A673 (cell line): ENCODE results near the gene GPR39. TPM values are rescaled to one million over a fixed set of nuclear protein-coding genes. Genes with fewer than 3 reads are reported as not detected.

Source experiments
- BruUV-seq: library from RNA; stranded (reverse); fragments of 400-500 nt; replicated peaks from 2 replicates; lab custom pipeline; 2021; lab: Mats Ljungman, UMichigan
- CTCF ChIA-PET: fragments of 300-600 bp; sonication (Branson Sonifier 250); formaldehyde crosslinking; loops from one replicate; lab custom pipeline; 2022; ENCODE audit warnings: antibody characterized with exemption; lab: Charles Lee
- POLR2A ChIA-PET: fragments of 300-600 bp; sonication (Branson Sonifier 250); formaldehyde crosslinking; loops from one replicate; lab custom pipeline; 2022; ENCODE audit warnings: antibody characterized with exemption; ENCODE audit not compliant: low non-redundant PET; lab: Charles Lee
- DNase-seq: peaks from one replicate; pipeline ENCODE4 v3.0.0-alpha.2; 2015; ENCODE audit warnings: low spot score
- H3K27ac ChIP-seq: fragments of 200-600 bp; sonication (generic); 2 replicates; pipeline ENCODE4 v1.5.1; 2016; ENCODE audit warnings: mixed run types, low read depth, mild to moderate bottlenecking, mixed read lengths, antibody characterized with exemption, low read length; ENCODE audit not compliant: poor library complexity, severe bottlenecking
- H3K27me3 ChIP-seq: fragments of 200-600 bp; sonication (generic); replicated peaks from 2 replicates; pipeline ENCODE4 v1.6.1; 2017; ENCODE audit warnings: mixed run types, low read depth, mild to moderate bottlenecking, mixed read lengths, antibody characterized with exemption, low read length; ENCODE audit not compliant: insufficient read depth, poor library complexity
- H3K36me3 ChIP-seq: fragments of 200-600 bp; sonication (generic); 2 replicates; pipeline ENCODE4 v1.6.1; 2016; ENCODE audit warnings: mixed run types, mild to moderate bottlenecking, mixed read lengths, antibody characterized with exemption, low read length; ENCODE audit not compliant: insufficient read depth, poor library complexity, severe bottlenecking
- H3K4me1 ChIP-seq: fragments of 200-600 bp; sonication (generic); 2 replicates; pipeline ENCODE4 v1.6.1; 2017; ENCODE audit warnings: mixed run types, mild to moderate bottlenecking, mixed read lengths, antibody characterized with exemption, low read length; ENCODE audit not compliant: insufficient read depth, poor library complexity, severe bottlenecking
- H3K4me3 ChIP-seq: fragments of 200-600 bp; sonication (generic); 2 replicates; pipeline ENCODE4 v1.5.1; 2016; ENCODE audit warnings: low read depth, mixed run types, mild to moderate bottlenecking, mixed read lengths, low read length; ENCODE audit not compliant: poor library complexity, severe bottlenecking
- H3K9me3 ChIP-seq: fragments of 200-600 bp; sonication (generic); 2 replicates; pipeline ENCODE4 v1.6.1; 2016; ENCODE audit warnings: mixed run types, low read depth, mild to moderate bottlenecking, mixed read lengths, antibody characterized with exemption, low read length; ENCODE audit not compliant: poor library complexity, severe bottlenecking
- EZH2 ChIP-seq: fragments of 200-600 bp; sonication (generic); IDR thresholded peaks from 2 replicates; pipeline ENCODE4 v1.6.1; 2017; ENCODE audit warnings: borderline replicate concordance, low read depth, mild to moderate bottlenecking, mixed read lengths, antibody characterized with exemption, low read length; ENCODE audit not compliant: poor library complexity, severe bottlenecking
- intact Hi-C: fragments of 100-400 bp; cut with micrococcal nuclease; formaldehyde crosslinking; loops from one replicate; pipeline ENCODE4 v1.10.0; 2022; ENCODE audit not compliant: unreplicated experiment
- total RNA-seq: library from RNA; stranded (reverse); gene quantifications from 2 replicates; pipeline ENCODE4 v1.2.3, GENCODE V29; 2021
- TF ChIP-seq, protein P1 (sequence below): fragments of 300-800, 200-600 bp; sonication (generic); conservative IDR thresholded peaks from 2 replicates; pipeline ENCODE4 v1.5.1; 2017; ENCODE audit warnings: low read depth, mild to moderate bottlenecking, antibody characterized with exemption, low read length, moderate library complexity, mixed read lengths

The GPR39 gene
- total RNA-seq, 1 experiment from 2014 or later, result 3.6 TPM

DNA sequence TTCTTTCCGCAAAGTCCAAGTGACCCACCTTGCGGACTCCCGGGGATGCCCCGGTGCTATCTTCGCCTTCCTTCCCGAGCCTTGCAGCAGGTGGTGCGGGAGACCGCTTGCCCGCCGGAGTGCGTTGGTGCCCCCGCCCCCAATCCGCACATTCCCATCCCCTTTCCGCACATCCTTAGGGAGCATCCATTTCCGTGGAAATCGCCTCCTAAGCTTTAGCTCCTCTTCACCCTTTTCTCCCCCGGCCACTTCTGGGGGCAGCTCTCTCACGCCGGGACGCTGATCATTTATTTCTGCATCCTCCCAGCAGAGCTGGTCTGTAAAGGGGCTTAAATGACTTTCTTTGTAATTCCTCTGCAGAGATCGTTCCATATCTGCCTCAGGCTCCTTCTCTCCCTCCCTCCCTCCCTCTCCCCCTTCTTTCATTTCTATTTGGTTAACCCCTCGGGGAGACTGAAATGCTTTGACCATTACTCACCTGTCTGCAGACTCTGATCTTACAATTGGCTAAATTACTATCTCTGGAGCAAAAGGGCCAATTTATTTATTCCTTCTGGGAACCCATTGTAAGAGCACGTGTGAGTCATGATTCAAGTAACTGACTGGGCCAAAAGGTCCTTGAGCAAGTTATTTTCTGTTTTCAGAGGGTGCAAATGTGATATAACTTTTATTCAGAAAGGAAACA is 254.7 kb downstream of the GPR39 start:
- Histone ChIP-seq H3K36me3 (no peaks in the 10 kb centered on the region), H3K4me3 (peak overlapping the region; percentile 68), H3K27ac (no peak overlapping the region), H3K9me3 (no peaks in the 10 kb centered on the region), H3K4me1 (peaks cover 38% of the 10 kb centered on the region), H3K27me3 (no peaks in the 10 kb centered on the region)
- intact Hi-C loops, result loop anchor here (5.0 to 10.0 kb wide), 5 partner anchors 304 to 1174 kb away; no protein-coding TSS in a partner anchor
- ChIA-PET POLR2A (no interaction called here), CTCF (interaction anchor here (0.6 kb wide), 1 partner anchor 594 kb away, joined by 5 read pairs; no protein-coding TSS in a partner anchor)
- peak; percentile 36 for DNase-seq
- BruUV-seq, result no TSS peak
- TF ChIP-seq, protein P1, sequence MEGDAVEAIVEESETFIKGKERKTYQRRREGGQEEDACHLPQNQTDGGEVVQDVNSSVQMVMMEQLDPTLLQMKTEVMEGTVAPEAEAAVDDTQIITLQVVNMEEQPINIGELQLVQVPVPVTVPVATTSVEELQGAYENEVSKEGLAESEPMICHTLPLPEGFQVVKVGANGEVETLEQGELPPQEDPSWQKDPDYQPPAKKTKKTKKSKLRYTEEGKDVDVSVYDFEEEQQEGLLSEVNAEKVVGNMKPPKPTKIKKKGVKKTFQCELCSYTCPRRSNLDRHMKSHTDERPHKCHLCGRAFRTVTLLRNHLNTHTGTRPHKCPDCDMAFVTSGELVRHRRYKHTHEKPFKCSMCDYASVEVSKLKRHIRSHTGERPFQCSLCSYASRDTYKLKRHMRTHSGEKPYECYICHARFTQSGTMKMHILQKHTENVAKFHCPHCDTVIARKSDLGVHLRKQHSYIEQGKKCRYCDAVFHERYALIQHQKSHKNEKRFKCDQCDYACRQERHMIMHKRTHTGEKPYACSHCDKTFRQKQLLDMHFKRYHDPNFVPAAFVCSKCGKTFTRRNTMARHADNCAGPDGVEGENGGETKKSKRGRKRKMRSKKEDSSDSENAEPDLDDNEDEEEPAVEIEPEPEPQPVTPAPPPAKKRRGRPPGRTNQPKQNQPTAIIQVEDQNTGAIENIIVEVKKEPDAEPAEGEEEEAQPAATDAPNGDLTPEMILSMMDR, result no peak
- no peak for TF ChIP-seq EZH2

DNA sequence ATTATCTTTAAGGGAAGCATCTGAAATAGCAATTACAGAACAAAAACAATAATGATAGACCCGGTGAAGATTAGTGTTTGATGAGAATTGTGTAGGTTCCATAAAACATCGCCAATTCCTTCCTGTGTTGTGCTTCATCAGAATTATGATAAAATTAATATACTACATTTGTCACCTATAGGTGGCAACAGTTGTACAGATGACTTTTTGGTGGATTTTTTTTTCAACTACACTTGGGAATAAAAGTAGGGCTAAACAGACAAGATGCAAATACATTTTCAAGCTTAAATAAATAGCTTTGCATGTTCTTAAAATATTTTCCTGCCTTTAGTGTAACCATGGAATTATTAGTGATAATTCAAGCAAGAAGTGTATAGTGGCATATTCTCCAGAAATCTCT is 260.4 kb downstream of the GPR39 start:
- ChIA-PET CTCF (interaction anchor here (0.9 kb wide), 1 partner anchor 139 kb away, joined by 3 read pairs; no protein-coding TSS in a partner anchor), POLR2A (interaction anchor here (0.6 kb wide), 1 partner anchor 155 kb away, joined by 3 read pairs; no protein-coding TSS in a partner anchor)
- Histone ChIP-seq H3K36me3 (no peaks in the 10 kb centered on the region), H3K9me3 (no peaks in the 10 kb centered on the region), H3K27me3 (no peaks in the 10 kb centered on the region), H3K4me3 (no peak overlapping the region), H3K4me1 (peaks cover 25% of the 10 kb centered on the region), H3K27ac (no peak overlapping the region)
- DNase-seq, result peak; percentile 43
- intact Hi-C loops, result loop anchor here (10.0 kb wide), 4 partner anchors 298 to 1168 kb away; no protein-coding TSS in a partner anchor
- no peak for TF ChIP-seq EZH2
- TF ChIP-seq, protein P1, result peak; percentile 51; the same call in 1 of the 2 replicates
- BruUV-seq, result no TSS peak

DNA sequence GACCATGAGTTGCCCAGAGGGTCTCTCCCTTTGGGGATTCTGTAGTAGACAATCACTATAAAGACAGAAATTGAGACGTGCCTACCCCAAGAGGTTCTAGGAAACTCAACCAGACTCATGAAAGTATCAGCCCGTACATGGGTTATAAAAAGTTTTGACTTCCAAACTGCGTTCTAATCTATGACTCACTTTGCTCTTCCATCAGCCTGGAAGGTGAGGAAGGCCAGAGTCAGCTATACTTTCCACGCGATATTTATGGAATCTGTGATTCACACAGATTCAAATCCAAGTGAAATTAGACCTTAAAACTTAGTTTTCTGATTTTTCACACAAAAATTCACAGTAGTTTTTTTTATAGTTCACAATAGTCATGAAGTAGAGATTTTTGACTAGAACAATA is 261.1 kb downstream of the GPR39 start:
- Histone ChIP-seq H3K4me1 (peaks cover 22% of the 10 kb centered on the region), H3K27ac (no peak overlapping the region), H3K4me3 (no peak overlapping the region), H3K36me3 (no peaks in the 10 kb centered on the region), H3K9me3 (no peaks in the 10 kb centered on the region), H3K27me3 (no peaks in the 10 kb centered on the region)
- ChIA-PET POLR2A (no interaction called here), CTCF (no interaction called here)
- no TSS peak for BruUV-seq
- intact Hi-C loops, result loop anchor here (10.0 kb wide), 4 partner anchors 297 to 1167 kb away; no protein-coding TSS in a partner anchor
- TF ChIP-seq, protein P1, result no peak
- no peak for TF ChIP-seq EZH2
- DNase-seq, result no peak
